Fibroblast of lung (primary cell): ENCODE results near the gene CHD1L. TPM values are rescaled to one million over a fixed set of nuclear protein-coding genes. Genes with fewer than 3 reads are reported as not detected.

ENCODE experiments used
- DNase-seq, 2 donors: peaks; one replicate each; pipeline versions ENCODE4 v3.0.0 to v3.0.0-alpha.2; 2010; ENCODE audit warnings: low read depth in 2 of 2
- H2AFZ ChIP-seq: 2 replicates; pipeline ENCODE4 v1.5.1; 2012; ENCODE audit warnings: low read length, control low read depth, inconsistent platforms
- H3K27ac ChIP-seq: 2 replicates; pipeline ENCODE4 v1.5.1; 2011; ENCODE audit warnings: low read length, control low read depth; ENCODE audit not compliant: insufficient read depth
- H3K27me3 ChIP-seq: 2 replicates; pipeline ENCODE4 v1.5.1; 2011; ENCODE audit warnings: mild to moderate bottlenecking, low read length; ENCODE audit not compliant: control insufficient read depth, insufficient read depth
- H3K36me3 ChIP-seq: 2 replicates; pipeline ENCODE4 v1.5.1; 2011; ENCODE audit warnings: low read length; ENCODE audit not compliant: control insufficient read depth, insufficient read depth
- H3K4me1 ChIP-seq: 2 replicates; pipeline ENCODE4 v1.5.1; 2011; ENCODE audit warnings: low read length; ENCODE audit not compliant: control insufficient read depth, insufficient read depth; ENCODE audit errors: extremely low read depth
- H3K4me2 ChIP-seq: 2 replicates; pipeline ENCODE4 v1.5.1; 2011; ENCODE audit warnings: low read length, control low read depth; ENCODE audit not compliant: insufficient read depth; ENCODE audit errors: extremely low read depth
- H3K4me3 ChIP-seq, 4 experiments: fragments of 200-600 bp in 1 of 4; sonication (generic) in 1 of 4; replicated peaks in 1 of 4; 2 replicates each; pipeline ENCODE4 v1.5.1; 2011 to 2016; ENCODE audit warnings: low read length in 4 of 4, low read depth in 3 of 4, mild to moderate bottlenecking in 3 of 4, control low read depth in 2 of 4, inconsistent platforms in 1 of 4, mixed read lengths in 1 of 4; ENCODE audit not compliant: insufficient read depth in 1 of 4; ENCODE audit errors: control extremely low read depth in 1 of 4
- H3K79me2 ChIP-seq: 2 replicates; pipeline ENCODE4 v1.5.1; 2012; ENCODE audit warnings: mild to moderate bottlenecking, low read length, inconsistent platforms; ENCODE audit not compliant: control insufficient read depth, insufficient read depth
- H3K9ac ChIP-seq: 2 replicates; pipeline ENCODE4 v1.5.1; 2011; ENCODE audit warnings: mild to moderate bottlenecking, low read length, control low read depth; ENCODE audit not compliant: insufficient read depth
- H3K9me3 ChIP-seq: 2 replicates; pipeline ENCODE4 v1.5.1; 2012; ENCODE audit warnings: low read depth, low read length; ENCODE audit not compliant: control insufficient read depth, insufficient read depth
- H4K20me1 ChIP-seq: 2 replicates; pipeline ENCODE4 v1.5.1; 2011; ENCODE audit warnings: low read length; ENCODE audit not compliant: control insufficient read depth, insufficient read depth; ENCODE audit errors: extremely low read depth
- EZH2 ChIP-seq: IDR thresholded peaks from 2 replicates; pipeline ENCODE4 v1.5.1; 2012; ENCODE audit warnings: low read length, control low read depth, mild to moderate bottlenecking; ENCODE audit errors: missing control alignments
- polyA plus RNA-seq, 2 donors: library from polyadenylated mRNA; depleted of rRNA in 1 of 2; stranded (reverse) in 1 of 2; unstranded in 1 of 2; fragments of >200 nt; gene quantifications; 2 replicates each; pipeline ENCODE4 v1.2.1, GENCODE V29; 2011 to 2012; ENCODE audit warnings: missing spikeins in 1 of 2
- total RNA-seq: library from RNA; depleted of rRNA; stranded (reverse); fragments of >200 nt; gene quantifications from 2 replicates; pipeline ENCODE4 v1.2.1, GENCODE V29; 2014
- TF ChIP-seq, protein P1 (sequence below), 2 donors: IDR thresholded peaks in 1 of 2; conservative IDR thresholded peaks in 1 of 2; 1 replicate in 1 of 2; 2 replicates in 1 of 2; pipeline ENCODE4 v1.5.1; 2011 to 2012; ENCODE audit warnings: low read length in 2 of 2, control low read depth in 1 of 2, inconsistent platforms in 1 of 2, low read depth in 1 of 2, mild to moderate bottlenecking in 1 of 2

Gene CHD1L
- total and polyA plus RNA-seq, 2 donors (not counting 1 experiment from before 2014, with no cell fraction given): 35.5 to 36.0 TPM

DNA sequence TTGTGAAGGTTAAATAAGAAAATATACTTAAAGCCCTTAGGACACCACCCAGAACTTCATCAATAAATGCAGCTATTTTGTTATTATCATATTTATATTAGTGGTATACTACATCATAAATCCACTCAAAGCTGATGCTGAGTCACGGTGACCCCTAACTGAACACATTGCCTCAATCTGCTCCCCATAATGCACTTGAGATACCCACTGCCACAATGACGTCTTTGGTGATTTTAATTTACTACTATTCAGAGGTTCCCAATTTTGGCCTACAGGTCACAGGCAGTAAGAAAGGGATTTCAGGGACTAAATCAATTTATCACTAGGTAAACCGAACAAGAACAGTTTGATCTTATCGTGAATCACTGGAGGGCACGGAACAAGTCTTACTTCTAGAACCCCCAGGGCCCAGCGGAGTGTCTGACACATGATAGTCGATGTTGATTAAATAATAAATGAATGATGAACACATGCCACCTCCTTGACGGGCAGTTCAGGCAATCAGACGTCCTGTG lies 493 bp upstream of the CHD1L start:
- H3K4me3 ChIP-seq: peak overlapping the region; percentile 9 to 91 (median 54)
- H3K9ac ChIP-seq: peak overlapping the region; percentile 89
- DNase-seq: no peak
- H3K4me2 ChIP-seq: peak overlapping the region; percentile 81
- H3K27ac ChIP-seq: peak overlapping the region; percentile 92
- TF ChIP-seq EZH2: no peak
- TF ChIP-seq, protein P1, sequence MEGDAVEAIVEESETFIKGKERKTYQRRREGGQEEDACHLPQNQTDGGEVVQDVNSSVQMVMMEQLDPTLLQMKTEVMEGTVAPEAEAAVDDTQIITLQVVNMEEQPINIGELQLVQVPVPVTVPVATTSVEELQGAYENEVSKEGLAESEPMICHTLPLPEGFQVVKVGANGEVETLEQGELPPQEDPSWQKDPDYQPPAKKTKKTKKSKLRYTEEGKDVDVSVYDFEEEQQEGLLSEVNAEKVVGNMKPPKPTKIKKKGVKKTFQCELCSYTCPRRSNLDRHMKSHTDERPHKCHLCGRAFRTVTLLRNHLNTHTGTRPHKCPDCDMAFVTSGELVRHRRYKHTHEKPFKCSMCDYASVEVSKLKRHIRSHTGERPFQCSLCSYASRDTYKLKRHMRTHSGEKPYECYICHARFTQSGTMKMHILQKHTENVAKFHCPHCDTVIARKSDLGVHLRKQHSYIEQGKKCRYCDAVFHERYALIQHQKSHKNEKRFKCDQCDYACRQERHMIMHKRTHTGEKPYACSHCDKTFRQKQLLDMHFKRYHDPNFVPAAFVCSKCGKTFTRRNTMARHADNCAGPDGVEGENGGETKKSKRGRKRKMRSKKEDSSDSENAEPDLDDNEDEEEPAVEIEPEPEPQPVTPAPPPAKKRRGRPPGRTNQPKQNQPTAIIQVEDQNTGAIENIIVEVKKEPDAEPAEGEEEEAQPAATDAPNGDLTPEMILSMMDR (conservative IDR thresholded peaks at IDR 0.05 in 1 of 2, IDR thresholded peaks at IDR 0.05 in 1 of 2; ENCODE audit: low read depth in 1 of 2, low read length in 2 of 2): no peak
- H4K20me1 ChIP-seq: no peaks in the 10 kb centered on the region
- H2AFZ ChIP-seq: peak overlapping the region; percentile 91
- peaks cover 5% of the 10 kb centered on the region for H3K4me1 ChIP-seq
- H3K27me3 ChIP-seq: no peaks in the 10 kb centered on the region
- H3K9me3 ChIP-seq: no peaks in the 10 kb centered on the region
- no peaks in the 10 kb centered on the region for H3K36me3 ChIP-seq
- H3K79me2 ChIP-seq: peaks cover 34% of the 10 kb centered on the region

DNA sequence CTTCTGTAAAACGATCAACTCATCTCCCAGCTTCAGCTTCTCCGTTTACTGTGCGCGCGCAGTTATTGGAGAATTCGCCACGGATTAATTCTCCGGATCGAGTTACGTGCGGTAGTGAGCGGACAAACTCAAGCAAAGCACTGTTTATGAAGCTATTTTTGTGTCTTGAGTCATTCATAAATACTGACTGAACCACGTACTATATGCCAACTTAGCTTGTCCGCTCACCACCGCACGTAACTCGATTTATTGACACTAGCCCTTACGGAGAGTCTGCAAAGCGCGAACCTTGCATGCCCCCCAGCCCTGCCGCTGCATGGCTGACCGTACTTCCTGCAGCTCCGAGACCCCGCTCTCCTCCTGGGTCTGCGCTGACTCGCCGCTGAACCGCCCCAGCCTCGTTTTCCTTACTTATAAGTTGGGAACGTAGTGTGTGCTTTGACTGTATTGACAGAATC lies 773 bp downstream of the CHD1L start:
- peaks cover 43% of the 10 kb centered on the region for H3K79me2 ChIP-seq
- H3K4me3 ChIP-seq: peak overlapping the region; percentile 73 to 95 (median 90)
- no peaks in the 10 kb centered on the region for H3K36me3 ChIP-seq

DNA sequence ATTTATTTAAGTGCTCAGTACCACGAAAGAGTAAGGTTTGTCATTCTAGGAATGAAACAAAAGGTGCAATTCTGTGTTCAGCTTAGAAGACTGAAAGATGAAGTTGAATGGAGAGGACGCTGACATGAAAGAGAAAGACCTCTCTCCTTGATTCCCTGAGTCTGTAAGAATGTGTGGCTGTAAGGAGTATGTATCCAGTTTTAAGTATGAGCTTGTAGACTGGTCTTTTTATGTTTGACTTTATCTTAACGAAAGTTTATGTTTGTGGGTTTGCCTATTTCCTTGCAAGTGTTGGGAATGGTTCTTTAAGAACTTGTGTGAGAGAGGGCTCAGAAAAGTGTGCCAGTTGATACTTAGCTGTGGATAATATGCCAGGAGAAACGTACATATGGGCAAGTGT lies 1.4 kb downstream of the CHD1L start:
- Histone ChIP-seq H3K79me2 (peaks cover 49% of the 10 kb centered on the region), H3K4me1 (peaks cover 5% of the 10 kb centered on the region), H3K27ac (peak overlapping the region; percentile 92), H3K4me2 (peak overlapping the region; percentile 94), H4K20me1 (no peaks in the 10 kb centered on the region), H3K9ac (peak overlapping the region; percentile 89), H3K27me3 (no peaks in the 10 kb centered on the region), H3K9me3 (no peaks in the 10 kb centered on the region), H3K4me3 (peak overlapping the region; percentile 73 to 95 (median 90)), H2AFZ (peak overlapping the region; percentile 17), H3K36me3 (no peaks in the 10 kb centered on the region)
- DNase-seq: peak in 1 of 2 donors; percentile 20
- TF ChIP-seq, protein P1 (conservative IDR thresholded peaks at IDR 0.05 in 1 of 2, IDR thresholded peaks at IDR 0.05 in 1 of 2; ENCODE audit: low read depth in 1 of 2, low read length in 2 of 2): no peak

More for the DNA sequence above, 773 bp downstream of the CHD1L start:
- Histone ChIP-seq H3K9ac (peak overlapping the region; percentile 89), H3K27me3 (no peaks in the 10 kb centered on the region), H3K4me1 (peaks cover 5% of the 10 kb centered on the region), H3K4me2 (peak overlapping the region; percentile 94), H3K9me3 (no peaks in the 10 kb centered on the region), H3K27ac (peak overlapping the region; percentile 92), H4K20me1 (no peaks in the 10 kb centered on the region), H2AFZ (peak overlapping the region; percentile 83)
- DNase-seq: no peak
- TF ChIP-seq, protein P1 (conservative IDR thresholded peaks at IDR 0.05 in 1 of 2, IDR thresholded peaks at IDR 0.05 in 1 of 2; ENCODE audit: low read depth in 1 of 2, low read length in 2 of 2): no peak
- no peak for TF ChIP-seq EZH2
